Glomerular visceral epithelial cell (primary cell): ENCODE measurements around the gene HSBP1.

Source experiments
- DNase-seq: peaks from one replicate; pipeline ENCODE4 v3.0.0-alpha.2; 2016; ENCODE audit errors: extremely low spot score

The HSBP1 gene

DNA sequence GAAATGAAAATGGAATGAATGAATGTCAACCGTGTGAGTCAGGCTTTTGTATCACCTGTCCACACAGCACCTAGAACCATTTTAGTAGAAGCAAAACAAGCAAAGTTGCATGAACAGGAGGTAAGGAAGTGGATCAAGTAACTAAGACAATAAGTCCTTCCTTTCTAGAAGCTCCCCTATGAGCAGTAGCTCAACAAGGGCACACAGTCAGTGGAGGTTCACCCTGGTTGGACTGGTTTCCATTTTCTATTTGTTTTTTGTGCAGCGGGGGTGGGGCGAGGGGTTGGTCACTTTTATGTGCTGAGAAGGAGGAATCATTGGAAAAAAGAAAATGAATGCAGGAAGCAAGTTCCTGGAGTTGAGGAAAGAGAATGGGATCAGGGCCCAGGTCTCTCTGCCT is 4.0 kb upstream of the HSBP1 start:
- no peak for DNase-seq

DNA sequence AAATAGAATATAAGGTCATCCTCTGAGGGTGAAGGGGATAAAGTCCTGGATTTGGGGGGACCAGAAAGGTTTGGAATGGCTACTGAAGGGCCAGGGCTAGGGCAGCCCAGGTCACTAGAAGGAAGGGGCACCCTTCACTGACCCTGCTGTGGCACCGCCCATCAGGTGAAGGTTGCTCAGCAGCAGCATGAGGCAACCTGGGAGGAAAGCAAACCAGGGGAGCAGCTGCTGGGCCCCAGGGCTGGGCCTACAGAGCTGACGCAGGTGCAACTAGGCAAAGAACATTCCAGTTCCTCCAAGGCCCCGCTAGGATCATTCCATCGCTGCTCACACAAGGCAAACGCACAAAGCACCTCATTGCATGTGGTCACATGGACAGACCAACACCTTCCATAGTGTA is 3.4 kb upstream of the HSBP1 start:
- DNase-seq = no peak

DNA sequence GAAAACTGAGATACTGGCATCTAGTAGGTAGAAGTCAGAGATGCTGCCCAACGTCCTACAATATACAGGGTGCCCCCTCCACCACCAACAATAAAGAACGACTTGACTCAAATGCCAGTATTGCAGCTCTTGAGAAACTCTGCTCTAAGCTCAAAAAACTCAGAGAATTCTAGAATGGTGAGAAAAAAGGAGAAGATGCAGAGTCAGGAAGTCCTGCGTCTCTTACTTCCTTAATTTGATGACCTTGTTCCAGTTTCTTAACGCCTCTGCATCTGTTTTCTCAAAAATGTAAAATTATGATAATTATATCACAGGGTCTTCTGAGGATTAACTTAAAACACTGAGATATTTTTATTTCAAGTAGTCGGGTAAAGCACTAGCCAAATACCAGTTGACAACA is 1.7 kb upstream of the HSBP1 start:
- no peak for DNase-seq

DNA sequence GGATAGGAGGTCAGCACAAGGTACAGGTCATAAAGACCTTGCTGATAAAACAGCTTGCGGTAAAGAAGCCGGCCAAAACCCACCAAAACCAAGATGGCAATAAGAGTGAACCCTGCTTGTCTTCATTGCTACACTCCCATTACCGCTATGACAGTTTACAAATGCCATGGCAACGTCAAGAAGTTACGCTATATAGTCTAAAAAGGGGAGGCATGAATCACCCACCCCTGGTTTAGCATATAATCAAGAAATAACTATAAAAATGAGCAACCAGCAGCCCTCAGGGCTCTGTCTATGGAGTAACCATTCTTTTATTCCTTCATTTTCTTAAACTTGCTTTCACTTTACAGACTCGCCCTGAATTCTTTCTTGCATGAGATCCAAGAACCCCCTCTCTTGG is 1.0 kb upstream of the HSBP1 start:
- DNase-seq = no peak

DNA sequence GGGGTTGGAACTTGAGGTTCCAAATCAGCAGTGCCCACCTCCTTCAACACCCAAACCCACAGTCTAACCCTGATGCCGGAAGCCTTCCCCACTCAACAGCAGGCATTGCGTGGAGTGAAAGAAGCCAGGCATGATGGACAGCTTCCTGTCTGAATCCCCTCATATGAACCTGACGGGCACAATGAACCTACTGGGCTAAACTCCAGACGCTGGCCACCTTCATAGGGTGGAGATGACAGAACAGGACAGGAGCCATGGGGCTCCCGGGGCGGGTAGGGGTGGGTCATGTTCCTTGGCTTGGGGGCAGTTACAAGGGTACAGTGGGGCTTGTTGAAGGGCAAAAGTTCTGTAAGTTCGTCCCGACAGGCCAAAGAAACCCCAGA is 460 bp upstream of the HSBP1 start:
- DNase-seq = no peak

DNA sequence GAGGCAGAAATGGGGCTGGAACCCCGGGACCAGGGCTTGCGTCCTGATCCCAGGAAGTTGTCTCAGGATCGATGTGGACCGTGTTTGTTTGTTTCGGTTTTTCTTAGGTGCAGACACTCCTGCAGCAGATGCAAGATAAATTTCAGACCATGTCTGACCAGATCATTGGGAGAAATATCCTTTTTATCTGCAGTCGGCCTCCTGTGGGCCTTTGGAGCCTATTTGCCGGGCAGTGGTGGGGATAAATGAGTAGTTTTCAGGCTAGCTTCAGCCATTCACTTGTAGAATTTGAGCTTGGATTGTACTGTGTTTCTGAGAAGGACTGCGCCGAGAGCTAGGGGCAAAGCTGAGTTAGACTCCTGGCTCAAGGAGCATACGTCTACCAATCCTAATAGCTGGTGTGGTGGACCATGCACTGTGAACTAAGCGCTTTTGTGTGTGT is 816 bp downstream of the HSBP1 start:
- DNase-seq = peak; percentile 12

DNA sequence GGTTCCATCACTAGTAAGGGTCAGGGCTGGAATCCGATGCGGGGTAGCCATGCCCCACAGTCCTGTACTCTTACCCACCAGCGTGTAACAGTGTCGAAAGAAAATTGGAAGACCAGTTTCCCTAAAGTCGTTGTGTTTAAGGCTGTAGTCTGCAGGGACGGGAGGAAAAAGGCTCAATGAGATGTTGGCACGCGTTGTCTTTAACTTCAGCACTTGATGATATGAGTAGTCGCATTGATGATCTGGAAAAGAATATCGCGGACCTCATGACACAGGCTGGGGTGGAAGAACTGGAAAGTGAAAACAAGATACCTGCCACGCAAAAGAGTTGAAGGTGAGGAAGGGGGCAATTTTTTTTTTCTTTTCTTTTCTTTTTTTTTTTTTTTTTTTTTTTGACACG is 1.3 kb downstream of the HSBP1 start:
- DNase-seq = no peak

DNA sequence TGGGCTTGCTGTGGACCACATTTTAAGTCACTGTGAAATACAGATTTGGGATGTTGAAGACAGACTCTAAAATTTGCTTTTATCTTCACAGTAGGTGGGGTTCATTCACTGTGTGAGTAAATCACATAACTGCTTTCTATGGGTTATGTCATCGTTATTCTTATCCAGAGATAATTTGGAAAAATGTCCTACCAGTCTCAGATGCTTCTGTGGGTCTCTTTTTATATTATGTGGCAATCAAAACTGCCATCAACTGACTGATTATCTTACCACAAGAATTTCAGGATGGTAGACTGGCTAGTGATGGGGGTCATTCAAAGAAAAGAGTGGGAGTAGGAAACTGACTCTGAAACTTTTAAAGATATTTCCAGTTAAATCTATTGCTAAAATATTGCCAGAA is 3.1 kb downstream of the HSBP1 start:
- DNase-seq = no peak

DNA sequence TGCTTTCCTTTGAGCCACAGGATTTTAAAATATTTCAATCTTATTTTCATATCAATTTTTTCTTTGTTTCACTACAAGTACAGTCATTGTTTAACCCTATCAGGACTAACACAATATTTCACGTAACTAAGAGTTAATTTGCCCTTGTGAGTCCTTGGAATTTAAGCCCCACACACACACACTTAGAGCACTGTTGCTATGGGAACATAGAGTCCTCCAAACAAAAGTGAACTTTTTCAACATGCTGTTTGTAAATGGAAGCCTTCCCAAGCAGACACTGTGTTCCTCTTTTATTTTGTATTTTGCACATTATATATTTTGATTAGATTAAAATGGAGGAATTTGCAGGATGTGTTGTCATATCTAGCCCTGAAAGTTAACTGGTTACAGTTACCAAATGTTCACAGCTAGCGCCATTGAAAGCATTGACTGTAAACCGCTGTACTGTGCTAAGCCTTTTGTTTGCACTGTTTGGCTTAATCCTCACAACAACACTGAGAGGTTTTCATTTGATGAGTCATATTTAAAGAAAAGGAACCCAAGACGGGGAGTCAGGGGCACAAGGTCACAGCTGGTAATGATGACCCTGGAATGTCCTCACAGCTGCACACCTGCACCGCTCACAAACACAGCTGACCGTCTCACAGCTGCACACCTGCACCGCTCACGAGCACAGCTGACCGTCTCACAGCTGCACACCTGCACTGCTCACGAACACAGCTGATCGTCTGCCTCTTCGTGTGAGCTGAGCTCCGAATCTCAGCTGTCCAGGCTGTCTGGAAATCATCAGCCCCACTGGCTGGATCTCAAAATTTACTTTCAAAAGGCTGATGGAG is 6.3 kb downstream of the HSBP1 start:
- DNase-seq = peak; percentile 24

DNA sequence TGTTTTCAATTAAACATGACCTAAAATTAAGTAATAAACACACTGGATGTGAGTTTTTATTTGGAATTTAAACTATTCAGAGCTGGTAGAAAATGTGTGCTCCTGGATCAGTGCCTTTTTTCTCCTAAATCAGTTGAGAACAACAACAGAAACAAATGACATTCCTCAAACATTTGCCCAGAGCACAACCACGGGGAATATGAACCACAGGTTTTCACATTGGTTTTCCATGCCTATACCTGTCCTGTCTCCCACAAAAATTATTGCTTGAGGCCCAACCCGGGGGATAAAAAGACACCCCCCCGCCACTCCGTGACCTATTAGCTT is 6.8 kb downstream of the HSBP1 start:
- no peak for DNase-seq

DNA sequence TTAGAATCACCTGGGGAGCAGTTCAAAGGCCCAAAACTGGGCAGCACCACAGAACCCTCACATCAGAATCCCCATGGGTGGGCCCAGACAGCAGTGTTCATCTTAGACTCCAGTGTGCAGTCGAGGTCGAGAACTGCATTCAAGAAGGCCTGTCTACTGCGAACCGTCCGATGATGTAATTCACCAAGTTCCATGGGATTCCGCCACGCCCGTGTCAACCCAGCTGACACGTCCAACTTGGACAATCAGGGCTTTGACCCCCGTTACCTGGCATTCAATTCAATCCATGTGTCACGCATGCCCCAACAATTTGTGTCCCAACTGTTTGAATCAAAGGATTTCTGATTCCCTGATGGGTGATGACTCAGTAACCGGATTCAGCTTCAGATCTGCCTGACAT is 9.2 kb downstream of the HSBP1 start:
- DNase-seq = no peak

DNA sequence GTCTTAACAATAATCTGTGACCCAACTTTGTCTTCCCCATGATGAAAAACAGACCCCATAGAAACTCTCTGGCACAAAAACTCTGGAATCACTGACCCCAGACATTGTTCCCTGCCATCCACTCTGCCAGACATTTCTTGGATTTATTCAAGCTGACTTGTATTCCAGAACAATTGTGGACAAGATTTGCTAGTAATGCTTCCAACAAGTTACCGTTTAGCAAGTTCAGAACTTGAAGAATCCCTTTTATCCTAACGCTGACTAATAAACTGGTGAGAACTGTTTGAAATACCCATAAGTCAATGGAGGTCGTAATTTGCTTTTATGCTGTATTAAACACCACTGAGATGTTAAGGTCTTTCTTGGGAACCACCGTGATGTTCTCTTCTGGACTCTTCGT is 10.5 kb downstream of the HSBP1 start:
- DNase-seq = no peak

DNA sequence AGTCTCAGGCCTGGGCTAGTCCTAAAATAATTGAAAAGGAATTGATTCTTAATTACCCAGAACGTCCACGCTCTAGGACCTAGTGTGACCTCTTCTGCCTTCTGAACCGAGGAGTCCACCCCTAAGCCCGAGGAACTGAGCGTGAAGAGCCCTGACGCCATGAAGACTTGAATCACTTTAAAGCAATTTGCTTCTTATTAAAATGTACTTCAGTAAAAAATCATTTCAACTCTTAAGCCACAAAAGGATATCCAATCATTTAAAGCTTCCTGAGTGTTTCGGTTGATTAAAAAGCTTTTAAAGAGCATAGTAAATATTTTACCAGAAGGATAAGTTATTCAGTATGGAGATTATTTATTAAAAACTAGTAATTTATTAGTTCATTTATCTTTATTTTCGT is 11.6 kb downstream of the HSBP1 start:
- DNase-seq = no peak

DNA sequence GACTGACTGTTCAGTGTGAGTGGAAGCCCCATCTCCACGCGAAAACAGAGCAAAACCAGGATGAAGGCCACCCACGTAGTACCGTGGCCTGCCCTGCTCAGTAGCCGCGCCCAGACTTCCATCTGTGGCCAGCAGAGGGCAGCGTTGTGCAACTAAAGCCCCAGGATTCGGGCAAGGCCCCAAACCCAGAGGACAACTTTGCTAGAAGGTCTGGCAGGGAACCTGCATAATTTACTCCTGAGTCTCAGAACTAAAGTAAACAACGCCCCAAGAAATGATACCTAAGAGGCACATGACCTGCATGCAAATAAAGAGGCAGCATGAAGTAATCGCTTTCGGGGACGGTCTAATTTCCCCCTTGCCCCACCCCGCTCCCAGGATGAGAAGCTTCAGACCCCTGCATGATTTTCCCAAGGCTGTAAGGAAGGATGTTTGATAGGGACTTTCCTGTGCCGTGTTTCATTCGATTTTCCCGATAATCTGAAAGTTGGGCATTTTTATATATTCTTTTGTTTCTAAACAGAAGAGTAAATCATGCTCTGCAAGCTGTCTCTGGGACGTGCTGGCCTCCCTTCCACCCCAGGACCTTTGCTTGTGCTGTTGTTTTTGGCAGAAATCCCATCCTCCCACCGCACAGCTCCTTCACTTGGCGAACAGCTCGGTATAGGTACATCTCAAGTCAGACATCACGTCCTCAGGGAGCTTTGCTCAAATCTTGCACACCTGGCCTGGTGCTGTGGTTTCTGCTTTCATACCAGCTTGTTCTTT is 18.6 kb downstream of the HSBP1 start:
- DNase-seq = peak; percentile 66

DNA sequence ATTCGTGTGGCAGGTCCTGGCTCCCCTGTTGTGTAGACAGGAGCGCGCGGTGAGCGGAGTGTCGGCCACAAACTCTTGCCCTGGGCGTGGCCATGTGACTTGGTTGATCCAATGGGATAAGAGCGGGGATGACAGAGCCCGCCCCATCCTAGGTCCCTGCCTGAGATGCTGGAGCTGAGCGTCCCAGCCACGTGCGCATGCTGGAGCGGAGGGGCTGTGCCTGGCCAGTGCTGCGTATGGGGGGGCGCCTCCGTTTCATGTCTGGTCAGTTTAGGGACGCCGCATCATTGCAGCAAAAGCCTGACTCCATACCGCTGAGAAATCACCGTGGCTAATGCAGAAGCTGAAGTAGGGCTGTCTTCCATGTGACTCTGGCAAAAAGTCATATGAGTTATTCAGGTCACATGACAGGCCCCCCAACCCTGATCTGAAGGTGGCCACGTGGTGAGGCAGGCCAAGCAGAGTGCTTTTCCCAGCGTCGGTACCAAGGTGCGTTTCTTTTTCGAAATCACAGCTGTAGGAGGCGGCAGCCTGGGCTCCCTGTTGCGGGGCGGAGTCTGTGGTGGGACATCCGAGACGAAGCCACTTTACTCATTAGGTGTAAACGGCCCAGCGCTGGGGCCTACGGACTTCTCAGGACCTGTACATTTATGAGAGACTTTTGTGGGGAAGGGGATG is 22.5 kb downstream of the HSBP1 start:
- no peak for DNase-seq

DNA sequence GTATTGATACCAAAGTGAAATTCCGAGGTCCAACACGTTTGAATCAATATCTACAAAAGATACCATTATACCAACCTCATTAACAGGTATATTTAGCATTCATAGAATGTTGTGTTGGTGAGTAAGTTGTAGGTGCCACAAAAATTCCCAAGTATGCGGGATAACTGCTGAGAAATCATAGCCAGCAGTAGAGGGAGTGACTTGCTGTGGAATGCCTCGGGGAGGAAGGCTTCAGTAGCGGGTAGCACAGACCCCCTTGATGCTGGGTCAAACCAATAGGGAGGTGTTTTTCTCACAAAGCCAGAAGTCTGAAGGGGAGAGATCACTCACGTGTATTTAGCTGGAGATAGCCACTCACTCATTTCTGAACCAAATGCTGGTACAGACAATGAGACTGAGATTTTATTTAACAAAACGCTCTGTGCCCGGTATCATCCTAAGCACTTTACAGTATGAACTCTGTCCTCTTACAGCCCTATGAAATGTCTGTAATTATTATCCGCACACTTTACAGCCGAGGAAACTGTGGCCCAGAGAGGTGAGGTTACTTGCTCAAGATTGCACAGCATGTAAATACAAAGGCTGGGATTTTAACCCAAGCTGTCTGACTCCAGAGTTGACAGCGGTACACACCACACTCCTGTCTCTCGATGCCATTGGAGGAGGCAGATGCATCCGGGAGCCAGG is 23.1 kb downstream of the HSBP1 start:
- no peak for DNase-seq

DNA sequence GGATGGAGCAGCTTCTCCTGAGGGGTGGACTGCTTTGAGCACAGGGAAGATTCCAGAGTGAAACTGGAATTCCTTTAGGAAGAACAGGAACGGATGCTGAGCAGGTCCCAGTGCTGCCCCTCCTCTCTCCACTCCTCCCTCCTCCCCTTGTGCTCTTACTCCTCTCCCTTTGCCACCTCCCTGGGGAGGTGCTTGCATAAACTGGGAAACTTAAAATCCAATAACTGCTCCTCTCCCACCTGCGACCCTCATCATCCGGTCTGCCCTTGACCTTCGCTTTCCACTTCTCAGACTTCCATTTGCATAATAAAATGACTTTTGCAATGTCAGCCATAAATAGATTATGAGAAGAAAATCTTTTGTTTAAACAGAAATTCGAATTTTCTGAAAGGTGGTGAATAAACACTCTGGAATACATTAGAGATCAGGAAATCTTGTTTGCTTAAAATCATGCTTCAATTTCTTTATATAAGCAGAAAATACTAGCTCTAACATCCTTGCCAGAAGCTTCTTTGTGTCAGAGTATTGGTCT is 23.7 kb downstream of the HSBP1 start:
- DNase-seq = no peak

DNA sequence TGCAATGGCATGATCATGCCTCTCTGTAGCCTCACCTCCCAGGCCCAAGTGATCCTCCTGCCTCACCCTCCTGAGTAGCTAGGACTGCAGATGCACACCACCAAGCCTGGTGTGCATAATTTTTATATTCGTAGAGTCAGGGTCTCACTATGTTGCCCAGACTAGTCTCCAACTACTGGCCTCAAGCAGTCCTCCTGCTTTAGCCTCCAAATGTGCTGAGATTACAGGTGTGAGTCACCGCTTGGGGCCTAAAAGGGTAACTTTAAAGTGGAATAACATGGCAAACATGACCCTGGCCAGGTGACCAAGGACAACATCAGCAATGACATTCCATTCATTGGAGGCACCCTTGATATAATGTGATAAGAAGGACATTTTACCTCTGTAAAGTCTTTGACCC is 26.1 kb downstream of the HSBP1 start:
- DNase-seq = no peak

DNA sequence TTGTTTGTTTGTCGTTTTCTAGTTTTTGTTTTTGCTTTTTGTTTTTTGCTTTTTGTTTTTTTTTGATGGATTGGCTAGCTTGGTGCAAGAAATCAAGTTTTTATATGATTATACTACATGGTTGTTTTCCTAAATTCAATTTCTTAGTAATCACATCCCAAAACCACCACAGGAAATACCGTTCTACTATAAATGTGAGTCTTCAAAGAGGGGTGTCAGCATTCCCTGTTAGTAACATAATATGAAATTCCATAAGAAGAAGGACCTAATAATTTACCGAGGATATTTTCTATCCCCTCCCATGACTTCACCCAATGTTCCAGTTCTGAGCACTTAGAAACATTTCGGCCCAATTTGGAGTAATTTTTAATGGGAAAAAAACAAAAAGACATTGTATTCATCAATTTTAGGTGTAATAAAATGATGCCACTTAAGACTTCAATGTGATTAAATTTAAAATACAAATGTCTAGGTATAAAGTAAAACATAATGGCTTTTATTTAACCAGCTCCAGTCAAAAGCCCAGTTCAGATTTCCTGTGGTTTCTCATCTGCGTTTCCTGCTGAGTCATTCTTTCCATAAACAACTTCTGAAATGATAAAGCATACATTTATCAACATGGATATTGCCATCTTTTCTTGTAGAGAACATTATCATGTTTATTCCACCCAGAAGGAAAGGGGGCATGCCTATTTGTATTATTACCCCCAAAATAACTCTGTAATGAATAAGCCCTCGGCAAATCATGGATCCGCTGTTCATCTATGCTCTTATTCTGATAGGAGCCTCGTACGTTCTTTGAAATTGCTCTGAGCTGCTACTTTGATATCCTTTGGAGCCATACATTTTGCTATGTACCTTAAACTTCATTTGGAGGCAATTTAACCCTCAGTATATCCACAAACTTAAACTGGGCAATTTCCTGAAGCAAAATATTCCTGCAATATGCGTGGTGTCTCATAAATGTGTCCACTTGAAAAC is 28.1 kb downstream of the HSBP1 start:
- DNase-seq = peak; percentile 38

DNA sequence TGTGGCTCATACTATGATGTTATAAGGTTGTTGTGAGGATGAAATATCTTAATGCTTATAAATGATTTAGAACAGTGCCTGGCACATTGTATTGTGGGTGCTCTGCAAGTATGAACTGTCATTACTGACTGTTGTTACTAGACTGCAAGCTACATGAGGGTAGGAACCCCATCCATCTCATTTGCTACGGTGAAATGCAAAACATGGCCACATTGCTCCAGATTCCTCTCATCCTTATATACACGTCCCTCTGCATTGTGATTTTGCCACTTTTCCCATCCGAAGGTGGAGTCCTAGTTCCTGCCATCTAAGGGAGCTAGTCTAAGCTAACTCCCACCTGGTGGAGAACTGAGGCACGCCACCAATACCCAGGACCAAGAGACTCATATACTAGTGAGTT is 29.8 kb downstream of the HSBP1 start:
- no peak for DNase-seq

DNA sequence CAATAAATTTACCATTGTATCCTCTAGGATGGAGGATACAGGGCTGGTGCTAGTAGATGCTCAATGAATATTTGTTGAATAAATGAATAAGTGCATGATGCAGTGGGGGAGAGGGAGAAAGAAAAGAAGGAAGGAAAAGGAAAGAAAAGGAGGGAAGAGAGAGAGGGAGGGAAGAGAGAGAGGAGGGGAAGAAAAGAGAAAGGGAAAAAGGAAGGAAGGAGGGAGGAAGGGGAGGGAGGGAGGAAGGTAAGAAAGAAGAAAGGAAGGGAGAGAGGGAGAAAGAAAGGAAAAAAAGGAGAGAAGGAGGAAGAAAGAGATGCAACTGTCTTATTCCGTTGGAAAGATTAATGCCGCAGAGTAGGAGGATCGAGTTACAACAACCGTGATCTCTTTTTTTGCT is 30.4 kb downstream of the HSBP1 start:
- DNase-seq = no peak
